GM12874 (cell line): ENCODE results near the gene ROPN1B.

Source experiments
- CTCF ChIP-seq: IDR thresholded peaks from 2 replicates; pipeline ENCODE4 v1.5.1; 2011; ENCODE audit warnings: low read depth, mild to moderate bottlenecking, control low read depth, low read length, moderate library complexity; ENCODE audit not compliant: insufficient read depth

ROPN1B gene

GRCh38 chr3:126002189-126002588, 33.2 kb downstream of the ROPN1B start:
- TF ChIP-seq CTCF, result no peak

- no peak for TF ChIP-seq CTCF
Observed at GRCh38 chr3:126003447-126004190, 34.6 kb downstream of the ROPN1B start.

DNA sequence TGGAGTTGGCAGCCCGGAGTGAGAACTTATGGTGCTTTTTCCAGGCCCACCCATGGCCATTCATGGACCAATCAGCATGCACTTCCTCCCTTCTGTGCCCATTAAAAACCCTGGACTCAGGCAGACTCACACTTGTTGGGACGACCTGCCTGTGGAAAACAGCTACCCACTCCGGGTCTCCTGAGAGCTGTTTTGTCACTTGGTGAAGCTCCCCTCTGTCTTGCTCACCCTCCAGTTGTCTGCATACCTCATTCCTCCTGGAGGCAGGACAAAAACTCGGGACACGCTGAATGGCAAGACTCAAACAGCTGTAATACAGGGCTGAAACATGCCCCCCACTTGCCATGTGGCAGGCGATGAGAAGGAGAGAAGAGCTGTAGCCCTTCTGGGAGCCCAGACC, 35.2 kb downstream of the ROPN1B start:
- no peak for TF ChIP-seq CTCF

DNA sequence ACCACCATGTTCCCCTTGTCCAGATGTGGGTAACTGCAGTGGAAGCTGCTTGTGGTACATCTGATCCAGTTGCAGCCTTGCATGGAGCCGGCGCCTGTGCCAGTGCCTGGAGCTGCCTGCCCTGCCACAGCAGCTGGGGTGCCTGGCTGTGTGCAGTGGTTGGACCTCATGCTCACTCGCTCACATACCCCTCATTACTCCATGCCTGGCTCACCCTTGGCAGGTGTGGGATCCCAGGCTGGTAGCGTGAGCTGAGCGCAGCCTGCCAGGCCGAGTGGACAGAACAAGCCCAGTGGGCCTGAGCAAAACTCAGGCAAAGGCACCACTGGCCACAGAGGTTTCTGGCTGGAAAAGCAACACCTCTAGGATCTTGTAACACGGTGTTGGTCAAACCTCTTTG, 35.7 kb downstream of the ROPN1B start:
- TF ChIP-seq CTCF, result no peak

- TF ChIP-seq CTCF, result no peak
Observed at GRCh38 chr3:126005951-126006350, 37.0 kb downstream of the ROPN1B start.

GRCh38 chr3:126008219-126008618, 39.2 kb downstream of the ROPN1B start:
- no peak for TF ChIP-seq CTCF

DNA sequence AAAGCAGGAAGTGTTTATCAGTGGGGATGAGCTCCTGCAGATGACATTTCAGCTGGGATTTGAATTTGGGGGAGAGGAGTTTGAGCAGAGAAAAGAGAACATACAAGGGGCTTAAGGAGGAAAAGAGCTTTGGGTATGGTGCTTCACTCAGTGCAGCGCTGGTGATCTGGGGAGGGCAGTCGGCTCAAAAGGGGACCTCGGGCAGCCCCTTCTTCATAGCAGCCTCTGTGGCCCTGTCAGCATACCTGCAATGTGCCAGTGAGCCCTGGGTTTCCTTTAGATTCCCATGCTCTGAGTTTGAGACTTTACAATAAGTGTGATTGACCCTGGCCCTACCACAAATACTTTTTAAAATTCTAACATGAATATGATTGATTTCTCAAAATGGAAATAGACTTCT, 40.2 kb downstream of the ROPN1B start:
- TF ChIP-seq CTCF, result no peak
